HCT116 (cell line): ENCODE data around the gene ALDOC. TPM values are rescaled to one million over a fixed set of nuclear protein-coding genes. Genes with fewer than 3 reads are reported as not detected.

Experiments used
- ATAC-seq: fragments of 200-7000 bp; cut with Tn5 transposase; 2 replicates; pipeline ENCODE4 v1.9.1; 2020; ENCODE audit warnings: mild to moderate bottlenecking, moderate library complexity
- BruUV-seq: library from RNA; stranded (reverse); fragments of 400-500 nt; replicated peaks from 2 replicates; lab custom pipeline; 2021; lab: Mats Ljungman, UMichigan
- CTCF ChIA-PET: fragments of 300-600 bp; sonication (Branson Sonifier 250); formaldehyde crosslinking; loops from one replicate; lab custom pipeline; 2021; ENCODE audit warnings: antibody characterized with exemption; lab: Charles Lee
- POLR2A ChIA-PET: fragments of 300-600, 350-600 bp; sonication (Branson Sonifier 250); formaldehyde crosslinking; loops from one replicate; lab custom pipeline; 2021; ENCODE audit warnings: antibody characterized with exemption; lab: Charles Lee
- RAD21 ChIA-PET, 2 experiments: fragments of 300-600 bp; sonication (Branson Sonifier 250); formaldehyde crosslinking; loops; one replicate each; lab custom pipeline; 2023; ENCODE audit warnings: low total read pairs in 2 of 2; ENCODE audit not compliant: uncharacterized antibody in 2 of 2, unreplicated experiment in 2 of 2, low non-redundant PET in 1 of 2; lab: Charles Lee
- DNase-seq: peaks from one replicate; pipeline ENCODE4 v3.0.0-alpha.2; 2010; ENCODE audit warnings: low read depth, low spot score
- H2AFZ ChIP-seq: fragments of 200-600 bp; shearing (Covaris generic), sonication (generic); 2 replicates; pipeline ENCODE4 v1.6.1; 2017; ENCODE audit warnings: low read depth, mixed run types, mixed read lengths, antibody characterized with exemption, low read length; ENCODE audit not compliant: poor library complexity, severe bottlenecking
- H3K27ac ChIP-seq: 2 replicates; pipeline ENCODE4 v1.5.1; 2012; ENCODE audit warnings: low read depth, low read length
- H3K27me3 ChIP-seq: fragments of 200-600 bp; sonication (generic); 2 replicates; pipeline ENCODE4 v1.6.1; 2016; ENCODE audit warnings: mixed run types, low read length, mixed read lengths; ENCODE audit not compliant: insufficient read depth
- H3K36me3 ChIP-seq, 2 experiments: fragments of 200-500 bp in 1 of 2; fragments of 200-600 bp in 1 of 2; sonication (Bioruptor generic) in 1 of 2; sonication (generic) in 1 of 2; 2 replicates each; pipeline versions ENCODE4 v1.5.1 to v1.6.1; 2014 to 2016; ENCODE audit warnings: low read length in 2 of 2, inconsistent platforms in 1 of 2, mixed read lengths in 1 of 2, mixed run types in 1 of 2; ENCODE audit not compliant: insufficient read depth in 2 of 2, control insufficient read depth in 1 of 2
- H3K4me1 ChIP-seq, 2 experiments: fragments of 200-600 bp in 1 of 2; sonication (generic) in 1 of 2; 2 replicates each; pipeline versions ENCODE4 v1.5.1 to v1.6.1; 2012 to 2017; ENCODE audit warnings: low read length in 2 of 2, inconsistent platforms in 1 of 2, mild to moderate bottlenecking in 1 of 2, mixed read lengths in 1 of 2, mixed run types in 1 of 2, moderate library complexity in 1 of 2; ENCODE audit not compliant: insufficient read depth in 2 of 2, control insufficient read depth in 1 of 2
- H3K4me2 ChIP-seq: fragments of 200-600 bp; sonication (generic); 2 replicates; pipeline ENCODE4 v1.6.1; 2017; ENCODE audit warnings: mixed run types, low read length, mixed read lengths
- H3K4me3 ChIP-seq, 2 experiments: fragments of 200-600 bp in 1 of 2; sonication (generic) in 1 of 2; replicated peaks in 1 of 2; 2 replicates each; pipeline ENCODE4 v1.5.1; 2011 to 2016; ENCODE audit warnings: low read length in 2 of 2, control low read depth in 1 of 2, low read depth in 1 of 2, mild to moderate bottlenecking in 1 of 2, mixed read lengths in 1 of 2, mixed run types in 1 of 2
- H3K79me2 ChIP-seq: fragments of 200-600 bp; sonication (generic); 2 replicates; pipeline ENCODE4 v1.6.1; 2017; ENCODE audit warnings: mild to moderate bottlenecking, mixed run types, low read length, moderate library complexity, mixed read lengths; ENCODE audit not compliant: insufficient read depth
- H3K9ac ChIP-seq: fragments of 200-600 bp; sonication (generic); 2 replicates; pipeline ENCODE4 v1.6.1; 2016; ENCODE audit warnings: low read length, mixed read lengths
- H3K9me2 ChIP-seq: fragments of 200-600 bp; sonication (generic), shearing (Covaris generic); 2 replicates; pipeline ENCODE4 v1.6.1; 2017; ENCODE audit warnings: mixed run types, mild to moderate bottlenecking, moderate library complexity; ENCODE audit not compliant: insufficient read depth
- H3K9me3 ChIP-seq, 2 experiments: fragments of 200-500 bp in 1 of 2; fragments of 200-600 bp in 1 of 2; sonication (Bioruptor generic) in 1 of 2; sonication (generic) in 1 of 2; 2 replicates each; pipeline ENCODE4 v1.6.1; 2014 to 2017; ENCODE audit warnings: low read length in 2 of 2, mixed read lengths in 2 of 2, inconsistent platforms in 1 of 2, low read depth in 1 of 2, mild to moderate bottlenecking in 1 of 2, mixed run types in 1 of 2, moderate library complexity in 1 of 2; ENCODE audit not compliant: control insufficient read depth in 1 of 2, insufficient read depth in 1 of 2
- H4K20me1 ChIP-seq: fragments of 200-600 bp; sonication (generic), shearing (Covaris generic); 2 replicates; pipeline ENCODE4 v1.6.1; 2017; ENCODE audit warnings: mixed run types, mild to moderate bottlenecking, moderate library complexity; ENCODE audit not compliant: insufficient read depth
- CEBPB ChIP-seq: IDR thresholded peaks from 2 replicates; pipeline ENCODE4 v1.6.1; 2012; ENCODE audit warnings: low read depth
- FOSL1 ChIP-seq: IDR thresholded peaks from 2 replicates; pipeline ENCODE4 v1.6.1; 2012; ENCODE audit warnings: low read depth
- POLR2A ChIP-seq: IDR thresholded peaks from 2 replicates; pipeline ENCODE4 v1.7.0; 2011; ENCODE audit warnings: borderline replicate concordance; ENCODE audit not compliant: insufficient read depth, insufficient read length; ENCODE audit errors: extremely low read depth
- SIN3A ChIP-seq: IDR thresholded peaks from 2 replicates; pipeline ENCODE4 v1.6.1; 2012; ENCODE audit warnings: low read depth
- SRF ChIP-seq: IDR thresholded peaks from 2 replicates; pipeline ENCODE4 v1.6.1; 2012; ENCODE audit warnings: low read depth
- TCF7L2 ChIP-seq: IDR thresholded peaks from 2 replicates; pipeline ENCODE4 v1.7.0; 2011; ENCODE audit warnings: borderline replicate concordance, inconsistent platforms; ENCODE audit not compliant: insufficient read depth, insufficient read length; ENCODE audit errors: extremely low read depth
- YY1 ChIP-seq: IDR thresholded peaks from 2 replicates; pipeline ENCODE4 v1.6.1; 2011; ENCODE audit warnings: low read length, low read depth, moderate library complexity, mild to moderate bottlenecking; ENCODE audit not compliant: insufficient replicate concordance; ENCODE audit errors: extremely low read depth
- ZNF274 ChIP-seq: fragments of 200-500 bp; sonication (Bioruptor generic); IDR thresholded peaks from 2 replicates; pipeline ENCODE4 v1.6.1; 2014; ENCODE audit warnings: mild to moderate bottlenecking, low read depth, low read length, inconsistent platforms
- intact Hi-C: fragments of 100-400 bp; cut with micrococcal nuclease; formaldehyde crosslinking; loops from 2 replicates; pipeline ENCODE4 v1.10.0; 2022
- total RNA-seq: library from RNA; stranded (reverse); gene quantifications from one replicate; pipeline ENCODE4 v1.2.1, GENCODE V29; 2021; ENCODE audit not compliant: unreplicated experiment

Gene ALDOC
- total RNA-seq, 1 experiment from 2014 or later: 82.8 TPM

DNA sequence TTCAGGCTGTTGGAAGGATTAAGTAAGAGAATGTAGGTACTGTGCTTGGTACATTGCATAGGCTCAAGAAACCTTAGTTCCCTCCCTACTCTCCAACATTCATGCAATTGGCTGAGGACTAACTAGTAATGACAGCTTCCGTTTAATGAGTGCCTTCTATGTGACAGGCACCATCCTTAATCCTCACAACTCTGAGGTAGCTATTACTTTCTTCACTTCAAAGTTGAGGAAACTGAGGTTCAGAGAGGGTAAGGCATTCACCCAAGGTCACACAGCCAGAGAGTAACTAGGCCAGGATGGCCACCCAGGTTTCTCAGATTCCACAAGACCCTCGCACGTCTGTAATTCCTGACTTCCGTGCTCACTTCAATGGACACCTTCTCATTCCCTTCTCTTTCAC lies 46.4 kb downstream of the ALDOC start:
- no peaks in the 10 kb centered on the region for H4K20me1 ChIP-seq
- no peaks in the 10 kb centered on the region for H3K9me2 ChIP-seq
- no peak overlapping the region for H2AFZ ChIP-seq
- H3K9me3 ChIP-seq: no peaks in the 10 kb centered on the region
- H3K4me3 ChIP-seq: no peak overlapping the region
- no peaks in the 10 kb centered on the region for H3K79me2 ChIP-seq
- H3K4me2 ChIP-seq: no peak overlapping the region
- ChIA-PET RAD21 (no interaction called here), CTCF (no interaction called here), POLR2A (no interaction called here)
- peaks cover 7% of the 10 kb centered on the region for H3K27me3 ChIP-seq
- no TSS peak for BruUV-seq
- DNase-seq: no peak
- H3K9ac ChIP-seq: no peak overlapping the region
- intact Hi-C loops: no loop called here
- H3K27ac ChIP-seq: no peak overlapping the region
- H3K4me1 ChIP-seq: peaks cover 0 to 9% of the 10 kb centered on the region in 2 experiments; a peak in 2 of 4 replicates
- H3K36me3 ChIP-seq: no peaks in the 10 kb centered on the region
- no peak for ATAC-seq
- TF ChIP-seq CEBPB (no peak), SIN3A (no peak), FOSL1 (no peak), SRF (no peak), YY1 (no peak), POLR2A (no peak), ZNF274 (no peak)

- H4K20me1 ChIP-seq: no peaks in the 10 kb centered on the region
- H3K79me2 ChIP-seq: no peaks in the 10 kb centered on the region
- H2AFZ ChIP-seq: no peak overlapping the region
- H3K4me3 ChIP-seq: no peak overlapping the region
- ChIA-PET CTCF (no interaction called here), RAD21 (no interaction called here), POLR2A (no interaction called here)
- BruUV-seq: no TSS peak
- no peak overlapping the region for H3K4me2 ChIP-seq
- H3K27ac ChIP-seq: no peak overlapping the region
- DNase-seq: no peak
- intact Hi-C loops: no loop called here
- TF ChIP-seq TCF7L2: no peak
- TF ChIP-seq, all 23 proteins: peak for 0
- Histone ChIP-seq H3K9ac (no peak overlapping the region), H3K36me3 (no peaks in the 10 kb centered on the region), H3K9me3 (no peaks in the 10 kb centered on the region), H3K27me3 (peaks cover 7% of the 10 kb centered on the region), H3K9me2 (no peaks in the 10 kb centered on the region), H3K4me1 (peaks cover 0 to 11% of the 10 kb centered on the region in 2 experiments; a peak in 2 of 4 replicates)
- no peak for ATAC-seq
Measured at GRCh38 chr17:28529013-28529400, 47.7 kb downstream of the ALDOC start.
